ENCODE measurements around the gene CD83. TPM values are rescaled to one million over a fixed set of nuclear protein-coding genes. Genes with fewer than 3 reads are reported as not detected.

The CD83 gene
- total and polyA plus RNA-seq, 2 of the 8 experiments (the other 6 are each of a cell fraction or from before 2014, with no cell fraction given) = 4.6 to 8.5 TPM

DNA sequence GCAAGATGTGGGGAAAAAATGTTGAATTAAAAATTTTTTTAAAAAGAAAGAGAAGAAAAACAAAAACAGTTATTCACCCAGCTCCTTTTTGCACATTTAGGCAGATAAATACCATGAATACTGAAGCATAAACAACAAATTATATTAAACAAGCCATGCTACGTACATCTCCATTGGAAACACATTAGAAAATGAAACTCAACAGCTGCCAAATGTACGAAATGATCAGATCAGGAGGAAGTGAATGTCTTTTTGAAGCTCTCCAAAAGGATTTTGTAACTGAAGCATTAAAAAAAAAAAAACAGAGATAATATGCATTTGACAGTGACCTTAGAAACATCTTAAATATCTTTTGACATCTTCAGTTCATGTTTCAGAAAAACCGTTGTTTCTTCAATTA lies 56.7 kb downstream of the CD83 start:
- FAIRE-seq = no peak
- H3K27me3 ChIP-seq (replicated peaks in 1 of 4; ENCODE audit: control insufficient read depth in 3 of 4, extremely low read depth in 1 of 4, insufficient read depth in 3 of 4, low read length in 3 of 4) = no peaks in the 10 kb centered on the region
- H3K79me2 ChIP-seq (ENCODE audit: control insufficient read depth in 1 of 2, insufficient read depth in 2 of 2, low read length in 2 of 2) = no peaks in the 10 kb centered on the region
- H3K79me1 ChIP-seq (ENCODE audit: low read depth, low read length) = no peaks in the 10 kb centered on the region
- no peak overlapping the region for H4K8ac ChIP-seq (ENCODE audit: extremely low read depth, insufficient read depth, low read length)
- no peak overlapping the region for H2BK20ac ChIP-seq (ENCODE audit: low read length)
- H4K20me1 ChIP-seq (replicated peaks in 1 of 2; ENCODE audit: control insufficient read depth in 1 of 2, insufficient read depth in 2 of 2, low read length in 2 of 2) = no peaks in the 10 kb centered on the region
- no peak overlapping the region for H3K56ac ChIP-seq (replicated peaks; ENCODE audit: insufficient read length, low read depth, low read length)
- no peak for DNase-seq (ENCODE audit: low read depth in 1 of 2, low spot score in 2 of 2)
- no peak overlapping the region for H3K23ac ChIP-seq (ENCODE audit: insufficient read length)
- no peak overlapping the region for H2BK5ac ChIP-seq (ENCODE audit: low read depth, low read length)
- no peak overlapping the region for H3K4me3 ChIP-seq (ENCODE audit: extremely low read depth in 1 of 4, insufficient read depth in 2 of 4, low read depth in 3 of 4, low read length in 4 of 4)
- CTCF ChIA-PET (ENCODE audit: partially characterized antibody) = interaction anchor here (0.7 to 1.4 kb wide), 4 partner anchors 20 to 648 kb away, joined by 3 to 5 read pairs (median 4); no protein-coding TSS in a partner anchor
- H2BK120ac ChIP-seq (replicated peaks; ENCODE audit: low read depth, low read length) = no peak overlapping the region
- no peak for TF ChIP-seq TAF1 (IDR thresholded peaks at IDR 0.05; ENCODE audit: low read depth, low read length)
- no peak for TF ChIP-seq CEBPB (IDR thresholded peaks at IDR 0.05; ENCODE audit: low read depth, low read length)
- TF ChIP-seq, protein P1, sequence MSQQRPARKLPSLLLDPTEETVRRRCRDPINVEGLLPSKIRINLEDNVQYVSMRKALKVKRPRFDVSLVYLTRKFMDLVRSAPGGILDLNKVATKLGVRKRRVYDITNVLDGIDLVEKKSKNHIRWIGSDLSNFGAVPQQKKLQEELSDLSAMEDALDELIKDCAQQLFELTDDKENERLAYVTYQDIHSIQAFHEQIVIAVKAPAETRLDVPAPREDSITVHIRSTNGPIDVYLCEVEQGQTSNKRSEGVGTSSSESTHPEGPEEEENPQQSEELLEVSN (IDR thresholded peaks at IDR 0.05) = no peak
- H3K27ac ChIP-seq (ENCODE audit: low read depth, low read length) = no peak overlapping the region
- H2AFZ ChIP-seq (ENCODE audit: low read length) = no peak overlapping the region
- peaks cover 10 to 11% of the 10 kb centered on the region in 2 experiments; a peak in 3 of 4 replicates for H3K9me3 ChIP-seq (ENCODE audit: insufficient read depth in 2 of 2, low read depth in 1 of 2, low read length in 1 of 2)
- H3K36me3 ChIP-seq (ENCODE audit: control insufficient read depth in 2 of 4, insufficient read depth in 4 of 4, low read length in 3 of 4) = peaks cover 0 to 4% (median 0%) of the 10 kb centered on the region in 4 experiments; a peak in 1 of 8 replicates
- H4K91ac ChIP-seq (replicated peaks; ENCODE audit: insufficient read length, low read length) = no peak overlapping the region
- H3K4me2 ChIP-seq (ENCODE audit: insufficient read depth in 1 of 2, low read depth in 2 of 2, low read length in 2 of 2) = no peak overlapping the region
- no peak overlapping the region for H3K14ac ChIP-seq (ENCODE audit: insufficient read length)
- H3K9ac ChIP-seq (replicated peaks in 1 of 4; ENCODE audit: extremely low read depth in 1 of 4, low read depth in 3 of 4, low read length in 3 of 4) = no peak overlapping the region
- H2BK15ac ChIP-seq (ENCODE audit: low read length) = no peak overlapping the region
- no peaks in the 10 kb centered on the region for H3K4me1 ChIP-seq (replicated peaks in 1 of 4; ENCODE audit: control insufficient read depth in 3 of 4, insufficient read depth in 4 of 4, low read length in 3 of 4)
- no peaks in the 10 kb centered on the region for H3K23me2 ChIP-seq (ENCODE audit: low read depth, low read length)
- no peak overlapping the region for H4K5ac ChIP-seq (ENCODE audit: insufficient read length, low read depth, low read length)
- WGBS, 2 experiments (ENCODE audit: extremely low coverage in 1 of 2, insufficient coverage in 1 of 2, insufficient read length in 1 of 2, insufficient replicate concordance in 2 of 2, low coverage in 1 of 2, low lambda C conversion rate in 2 of 2, missing lambda C conversion rate in 1 of 2) = 87% methylated on average over 3 of the region's 3 CpGs; no CpG with 5 or more reads in 1 of the 2 experiments
- H3K4ac ChIP-seq (replicated peaks; ENCODE audit: insufficient read length, low read depth, low read length) = no peak overlapping the region
- POLR2A ChIA-PET (ENCODE audit: partially characterized antibody) = no interaction called here
- no peak overlapping the region for H2AK5ac ChIP-seq (ENCODE audit: low read depth, low read length)
- no peak overlapping the region for H2BK12ac ChIP-seq (ENCODE audit: low read depth, low read length)
- H3K18ac ChIP-seq (ENCODE audit: extremely low read depth, low read length) = no peak overlapping the region
